Natural killer cell (primary cell): ENCODE results near the gene SLC66A3. TPM values are rescaled to one million over a fixed set of nuclear protein-coding genes. Genes with fewer than 3 reads are reported as not detected.

Experiments used
- ATAC-seq, 3 donors: fragments of 150-1000 bp in 2 of 3; fragments of 200-7000 bp in 1 of 3; cut with Tn5 transposase; 1 replicate in 1 of 3; 2 replicates in 2 of 3; pipeline ENCODE4 v1.10.0; 2021; ENCODE audit warnings: mild to moderate bottlenecking in 2 of 3, moderate library complexity in 2 of 3
- DNase-seq, 2 donors: peaks; one replicate each; pipeline versions ENCODE4 v3.0.0 to v3.0.0-alpha.2; 2013 to 2021; ENCODE audit warnings: mixed read lengths in 1 of 2
- H3K27ac ChIP-seq: one replicate; pipeline ENCODE4 v1.5.1; 2013; ENCODE audit warnings: mild to moderate bottlenecking, low read length
- H3K27me3 ChIP-seq: one replicate; pipeline ENCODE4 v1.6.1; 2013; ENCODE audit warnings: low read length; ENCODE audit not compliant: control insufficient read depth, insufficient read depth
- H3K36me3 ChIP-seq: one replicate; pipeline ENCODE4 v1.6.1; 2013; ENCODE audit warnings: low read length; ENCODE audit not compliant: control insufficient read depth, insufficient read depth
- H3K4me1 ChIP-seq: one replicate; pipeline ENCODE4 v1.6.1; 2013; ENCODE audit warnings: low read length; ENCODE audit not compliant: control insufficient read depth, insufficient read depth
- H3K4me3 ChIP-seq: one replicate; pipeline ENCODE4 v1.5.1; 2013; ENCODE audit warnings: low read length
- H3K9me3 ChIP-seq: one replicate; pipeline ENCODE4 v1.6.1; 2013; ENCODE audit warnings: low read length; ENCODE audit not compliant: control insufficient read depth, insufficient read depth
- H3K27ac Mint-ChIP-seq, 2 donors: one replicate each; pipeline ENCODE4 v1.8.0; 2022; ENCODE audit warnings: mild to moderate bottlenecking in 2 of 2, mixed read lengths in 2 of 2, moderate library complexity in 1 of 2
- H3K27me3 Mint-ChIP-seq, 2 donors: one replicate each; pipeline ENCODE4 v1.8.0; 2022; ENCODE audit warnings: low read depth in 2 of 2, mixed read lengths in 2 of 2
- H3K36me3 Mint-ChIP-seq: one replicate; pipeline ENCODE4 v1.8.0; 2022; ENCODE audit warnings: mixed read lengths
- H3K4me1 Mint-ChIP-seq, 2 donors: one replicate each; pipeline ENCODE4 v1.8.0; 2022; ENCODE audit warnings: mixed read lengths in 2 of 2
- H3K4me3 Mint-ChIP-seq: one replicate; pipeline ENCODE4 v1.8.0; 2022; ENCODE audit warnings: mild to moderate bottlenecking, moderate library complexity, mixed read lengths
- H3K9me3 Mint-ChIP-seq, 2 donors: one replicate each; pipeline ENCODE4 v1.8.0; 2022; ENCODE audit warnings: mixed read lengths in 2 of 2
- CTCF ChIP-seq: fragments of 200-600 bp; IDR thresholded peaks from one replicate; pipeline ENCODE4 v1.8.0; 2022; ENCODE audit warnings: antibody characterized with exemption
- WGBS: methylation state at CpG from one replicate; pipeline ENCODE4 v1.1.7; 2013; ENCODE audit warnings: missing lambda C conversion rate; ENCODE audit not compliant: insufficient coverage; 5-methylcytosine and 5-hydroxymethylcytosine counted together
- intact Hi-C: fragments of 100-400 bp; cut with micrococcal nuclease; formaldehyde crosslinking; loops from one replicate; pipeline ENCODE4 v1.14.2; 2022
- total RNA-seq, 4 donors: library from RNA; stranded (reverse); fragments of 120-200 nt in 1 of 4; gene quantifications; one replicate each; pipeline versions ENCODE4 v1.2.3 to v1.2.4, GENCODE V29; 2013 to 2022

SLC66A3 gene
- total RNA-seq, 3 donors from 2014 or later (not counting 1 experiment from before 2014, with no cell fraction given), result 21.8 to 23.7 (median 22.5) TPM

- H3K4me1 ChIP-seq, result peaks cover 2% of the 10 kb centered on the region
Observed at GRCh38 chr2:11140492-11140891, 14.8 kb upstream of the SLC66A3 start.

GRCh38 chr2:11141319-11141718, 13.9 kb upstream of the SLC66A3 start:
- peaks cover 4% of the 10 kb centered on the region for H3K4me1 ChIP-seq
- Mint-ChIP-seq H3K27ac (no peak overlapping the region), H3K27me3 (peaks cover 24 to 37% of the 10 kb centered on the region in 2 donors), H3K4me1 (no peaks in the 10 kb centered on the region), H3K9me3 (no peaks in the 10 kb centered on the region), H3K36me3 (no peaks in the 10 kb centered on the region), H3K4me3 (no peak overlapping the region)
- no peak for ATAC-seq
- no peak overlapping the region for H3K4me3 ChIP-seq
- WGBS, result 85% methylated on average over 3 of the region's 4 CpGs
- no peaks in the 10 kb centered on the region for H3K36me3 ChIP-seq
- DNase-seq, result no peak
- no peak for TF ChIP-seq CTCF
- intact Hi-C loops, result no loop called here
- no peaks in the 10 kb centered on the region for H3K9me3 ChIP-seq
- H3K27me3 ChIP-seq, result no peaks in the 10 kb centered on the region
- H3K27ac ChIP-seq, result no peak overlapping the region

More at GRCh38 chr2:11140492-11140891, 14.8 kb upstream of the SLC66A3 start:
- Mint-ChIP-seq H3K27me3 (peaks cover 27 to 42% of the 10 kb centered on the region in 2 donors), H3K27ac (no peak overlapping the region), H3K4me1 (no peaks in the 10 kb centered on the region), H3K4me3 (no peak overlapping the region), H3K36me3 (no peaks in the 10 kb centered on the region), H3K9me3 (no peaks in the 10 kb centered on the region)
- Histone ChIP-seq H3K27ac (no peak overlapping the region), H3K4me3 (no peak overlapping the region), H3K9me3 (no peaks in the 10 kb centered on the region), H3K36me3 (no peaks in the 10 kb centered on the region), H3K27me3 (no peaks in the 10 kb centered on the region)
- DNase-seq, result no peak
- WGBS, result 70% methylated on average over 4 of the region's 4 CpGs
- intact Hi-C loops, result no loop called here
- TF ChIP-seq CTCF, result no peak
- ATAC-seq, result no peak

GRCh38 chr2:11142330-11142729, 12.9 kb upstream of the SLC66A3 start:
- peaks cover 20 to 31% of the 10 kb centered on the region in 2 donors for H3K27me3 Mint-ChIP-seq
- no peak for TF ChIP-seq CTCF
- Histone ChIP-seq H3K36me3 (no peaks in the 10 kb centered on the region), H3K4me3 (no peak overlapping the region), H3K9me3 (no peaks in the 10 kb centered on the region), H3K27ac (no peak overlapping the region), H3K27me3 (no peaks in the 10 kb centered on the region), H3K4me1 (peaks cover 4% of the 10 kb centered on the region)
- intact Hi-C loops, result no loop called here
- no peaks in the 10 kb centered on the region for H3K36me3 Mint-ChIP-seq
- ATAC-seq (no peak), DNase-seq (no peak)
- H3K4me3 Mint-ChIP-seq, result no peak overlapping the region
- H3K9me3 Mint-ChIP-seq, result no peaks in the 10 kb centered on the region
- WGBS, result 61% methylated on average over 3 of the region's 3 CpGs
- H3K27ac Mint-ChIP-seq, result no peak overlapping the region
- no peaks in the 10 kb centered on the region for H3K4me1 Mint-ChIP-seq

- H3K27ac Mint-ChIP-seq, result no peak overlapping the region
- ATAC-seq (no peak), DNase-seq (no peak)
- no peak overlapping the region for H3K4me3 Mint-ChIP-seq
- WGBS, result 92% methylated on average over 4 of the region's 6 CpGs
- Histone ChIP-seq H3K4me1 (peaks cover 4% of the 10 kb centered on the region), H3K27ac (no peak overlapping the region), H3K27me3 (no peaks in the 10 kb centered on the region), H3K4me3 (no peak overlapping the region), H3K36me3 (no peaks in the 10 kb centered on the region), H3K9me3 (no peaks in the 10 kb centered on the region)
- H3K4me1 Mint-ChIP-seq, result no peaks in the 10 kb centered on the region
- intact Hi-C loops, result no loop called here
- H3K9me3 Mint-ChIP-seq, result no peaks in the 10 kb centered on the region
- no peaks in the 10 kb centered on the region for H3K36me3 Mint-ChIP-seq
- TF ChIP-seq CTCF, result no peak
- peaks cover 20 to 31% of the 10 kb centered on the region in 2 donors for H3K27me3 Mint-ChIP-seq
Observed at GRCh38 chr2:11142987-11143386, 12.3 kb upstream of the SLC66A3 start.
